Ovary (tissue), 9 donors: ENCODE measurements around the gene CARMIL3. TPM values are rescaled to one million over a fixed set of nuclear protein-coding genes. Genes with fewer than 3 reads are reported as not detected.

Source experiments
- DNase-seq, 5 donors: peaks; one replicate each; pipeline ENCODE4 v3.0.0-alpha.2; 2019 to 2020
- H3K27ac ChIP-seq, 2 donors: fragments of 200-600 bp; one replicate each; pipeline versions ENCODE4 v1.5.1 to v1.8.0; 2019 to 2022
- H3K27me3 ChIP-seq: fragments of 200-600 bp; one replicate; pipeline ENCODE4 v1.8.0; 2022
- H3K36me3 ChIP-seq: fragments of 200-600 bp; sonication (generic); one replicate; pipeline ENCODE4 v1.5.1; 2019
- H3K4me1 ChIP-seq: one replicate; pipeline ENCODE4 v1.8.1; 2013; ENCODE audit warnings: mild to moderate bottlenecking, moderate library complexity; ENCODE audit not compliant: insufficient read depth
- H3K4me3 ChIP-seq: fragments of 200-600 bp; sonication (generic); one replicate; pipeline ENCODE4 v1.5.1; 2017
- H3K9me3 ChIP-seq, 2 donors: fragments of 200-600 bp in 1 of 2; sonication (generic) in 1 of 2; one replicate each; pipeline versions ENCODE4 v1.5.1 to v1.8.1; 2013 to 2019; ENCODE audit warnings: mild to moderate bottlenecking in 1 of 2, moderate library complexity in 1 of 2
- CTCF ChIP-seq, 3 donors: fragments of 450-650 bp in 2 of 3; fragments of 200-600 bp in 1 of 3; IDR thresholded peaks; one replicate each; pipeline versions ENCODE4 v1.5.1 to v1.8.0; 2016 to 2022; ENCODE audit warnings: antibody characterized with exemption in 3 of 3, mild to moderate bottlenecking in 1 of 3
- EP300 ChIP-seq: sonication (generic); formaldehyde crosslinking; IDR thresholded peaks from one replicate; pipeline ENCODE4 v1.6.1; 2017; ENCODE audit warnings: antibody characterized with exemption
- POLR2A ChIP-seq: fragments of 450-650 bp; IDR thresholded peaks from one replicate; pipeline ENCODE4 v1.6.1; 2017; ENCODE audit warnings: antibody characterized with exemption, mild to moderate bottlenecking, moderate library complexity
- WGBS, 3 donors: extraction: QIAGEN DNeasy Blood & Tissue Kit in 1 of 3; methylation state at CpG; one replicate each; pipeline versions ENCODE4 v1.1.5 to v1.1.7; 2013 to 2017; 5-methylcytosine and 5-hydroxymethylcytosine counted together
- intact Hi-C, 4 donors: fragments of 100-400 bp; cut with DNase I; formaldehyde crosslinking; loops; one replicate each; pipeline versions ENCODE4 v1.11.0 to v1.15.1; 2022 to 2023
- polyA plus RNA-seq, 2 donors: library from polyadenylated mRNA; stranded (reverse); fragments of 200-250 nt in 1 of 2; fragments of 350-450 nt in 1 of 2; fragmentation: Illumina TruSeq in 1 of 2; extraction: RNeasy Lipid Tissue Mini Kit (QIAGEN cat#74804) in 1 of 2; gene quantifications; one replicate each; pipeline ENCODE4 v1.2.3, GENCODE V29; 2013 to 2014
- total RNA-seq, 7 donors: library from RNA; depleted of rRNA in 2 of 7; stranded (reverse); fragments of >200 nt in 2 of 7; fragmentation: NEBNext Ultra II Directional in 3 of 7; extraction: Animal tissue kit (Norgen Biotek cat#: 25700) in 3 of 7; gene quantifications; one replicate each; pipeline versions ENCODE4 v1.1.0 to v1.2.4, GENCODE V29; 2016 to 2023
- donor health status: DM: no; HTN: no; CAD: no; lungs with moderate emphysema.
- donor health status: DM: no; HTN: no; CAD: no.
- donor health status: Bipolar disorder and iron deficiency.
- donor health status: DM: yes; HTN: yes; CAD: no.
- donor health status: DM: no; HTN: no; CAD: no.
- donor health status: DM: yes; HTN: yes; CAD: no.

The CARMIL3 gene
- total and polyA plus RNA-seq, 9 donors, result 0.08 to 1.3 (median 0.25) TPM; not detected in 1

GRCh38 chr14:24106672-24107271 lies 55.0 kb downstream of the CARMIL3 start:
- Histone ChIP-seq H3K27me3 (no peaks in the 10 kb centered on the region), H3K4me1 (no peaks in the 10 kb centered on the region), H3K36me3 (no peaks in the 10 kb centered on the region), H3K27ac (no peak overlapping the region), H3K4me3 (no peak overlapping the region), H3K9me3 (no peaks in the 10 kb centered on the region)
- intact Hi-C loops, result loop anchor here in 2 of 4 donors (10.0 kb wide), 1 partner anchor 52 kb away; the partner anchor contains the start of gene CARMIL3 (in 2 of the 2)
- DNase-seq, result no peak
- TF ChIP-seq CTCF (IDR thresholded peaks at IDR 0.05) (no peak), POLR2A (no peak), EP300 (no peak)
- 86 to 88% (median 88%) methylated on average over 4 of the region's 4 CpGs for WGBS, 3 donors

- TF ChIP-seq CTCF (IDR thresholded peaks at IDR 0.05) (no peak), POLR2A (no peak), EP300 (no peak)
- no peaks in the 10 kb centered on the region for H3K36me3 ChIP-seq
- no peaks in the 10 kb centered on the region for H3K9me3 ChIP-seq
- peak in 1 of 5 donors; percentile 7 for DNase-seq
- no peaks in the 10 kb centered on the region for H3K4me1 ChIP-seq
- intact Hi-C loops, result loop anchor here in 2 of 4 donors (10.0 kb wide), 1 partner anchor 54 kb away; the partner anchor contains the start of gene CARMIL3 (in 2 of the 2)
- no peak overlapping the region for H3K4me3 ChIP-seq
- no peak overlapping the region for H3K27ac ChIP-seq
- H3K27me3 ChIP-seq, result no peaks in the 10 kb centered on the region
- 44 to 51% (median 50%) methylated on average over 5 of the region's 5 CpGs for WGBS, 3 donors
These were observed 56.6 kb downstream of the CARMIL3 start for GRCh38 chr14:24108336-24108874.

- Histone ChIP-seq H3K36me3 (no peaks in the 10 kb centered on the region), H3K27me3 (no peaks in the 10 kb centered on the region), H3K4me1 (no peaks in the 10 kb centered on the region), H3K4me3 (no peak overlapping the region), H3K27ac (no peak overlapping the region), H3K9me3 (no peaks in the 10 kb centered on the region)
- 86 to 88% (median 87%) methylated on average over 9 of the region's 9 CpGs for WGBS, 3 donors
- peak in 1 of 5 donors; percentile 9 for DNase-seq
- no peak for TF ChIP-seq EP300
- TF ChIP-seq POLR2A, result no peak
- no peak for TF ChIP-seq CTCF (IDR thresholded peaks at IDR 0.05)
- intact Hi-C loops, result no loop called here
These were observed 58.3 kb downstream of the CARMIL3 start for GRCh38 chr14:24110060-24110459.

GRCh38 chr14:24110523-24110922 lies 58.7 kb downstream of the CARMIL3 start:
- TF ChIP-seq EP300 (no peak), POLR2A (no peak), CTCF (IDR thresholded peaks at IDR 0.05) (no peak)
- Histone ChIP-seq H3K4me1 (no peaks in the 10 kb centered on the region), H3K9me3 (no peaks in the 10 kb centered on the region), H3K36me3 (no peaks in the 10 kb centered on the region), H3K4me3 (no peak overlapping the region), H3K27ac (no peak overlapping the region), H3K27me3 (no peaks in the 10 kb centered on the region)
- no peak for DNase-seq
- 25 to 46% (median 36%) methylated on average over 1 of the region's 1 CpG for WGBS, 3 donors
- intact Hi-C loops, result no loop called here
